Non-pigmented ciliary epithelial cell (primary cell): ENCODE results near the gene FAM124B.

Source experiments
- DNase-seq: peaks from one replicate; pipeline ENCODE4 v3.0.0-alpha.2; 2010; ENCODE audit warnings: low read depth

FAM124B gene, protein sequence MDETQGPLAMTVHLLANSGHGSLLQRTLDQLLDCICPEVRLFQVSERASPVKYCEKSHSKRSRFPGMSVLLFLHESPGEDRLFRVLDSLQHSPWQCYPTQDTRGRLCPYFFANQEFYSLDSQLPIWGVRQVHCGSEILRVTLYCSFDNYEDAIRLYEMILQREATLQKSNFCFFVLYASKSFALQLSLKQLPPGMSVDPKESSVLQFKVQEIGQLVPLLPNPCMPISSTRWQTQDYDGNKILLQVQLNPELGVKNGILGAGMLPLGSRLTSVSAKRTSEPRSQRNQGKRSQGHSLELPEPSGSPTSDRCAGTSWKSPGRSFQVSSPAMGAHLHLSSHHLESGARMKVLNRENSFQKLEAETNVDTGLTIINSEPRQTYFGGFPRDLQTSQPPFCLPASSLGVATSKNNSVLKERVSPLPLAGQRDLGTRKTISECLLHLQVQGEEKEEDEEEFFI

DNA sequence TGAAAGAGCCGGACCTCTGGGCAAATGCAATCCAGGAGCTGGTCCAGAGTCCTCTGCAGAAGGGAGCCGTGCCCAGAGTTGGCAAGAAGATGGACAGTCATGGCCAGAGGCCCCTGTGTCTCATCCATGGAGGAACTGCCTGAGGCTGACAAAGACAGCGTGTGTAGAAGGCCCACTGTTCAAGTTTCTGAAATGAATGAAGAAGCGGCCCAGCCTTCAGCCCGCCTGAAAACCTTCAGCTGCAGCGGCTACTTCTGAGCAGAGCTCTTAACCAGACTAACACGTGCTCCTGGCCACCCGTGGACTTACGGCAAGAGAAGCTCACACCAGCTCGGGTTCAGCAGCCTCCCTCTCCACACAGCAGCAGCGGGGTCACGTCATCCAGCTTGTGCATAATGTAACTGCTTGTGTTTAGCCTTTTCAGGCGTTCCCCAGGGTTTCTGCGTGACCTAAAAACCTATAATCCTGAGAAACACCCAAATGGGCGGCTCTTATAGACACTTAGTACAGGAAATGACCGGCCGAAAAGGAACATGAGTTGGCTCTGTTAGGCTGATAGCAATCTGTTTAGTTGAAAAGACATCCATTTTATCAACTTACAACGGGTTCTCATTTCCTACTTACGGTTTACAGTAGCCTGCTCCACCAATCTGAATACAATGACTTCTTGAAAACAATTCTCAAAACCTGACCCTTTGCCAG, at the start of gene FAM124B:
FAM124B (minus strand) TSS at position 467 of the 702 bp plus-strand sequence; CDS start at position 128, 339 bp downstream.
- peak; percentile 34 for DNase-seq

- no peak for DNase-seq
Observed at GRCh38 chr2:224449212-224450147, 47.6 kb upstream of the FAM124B start.

DNA sequence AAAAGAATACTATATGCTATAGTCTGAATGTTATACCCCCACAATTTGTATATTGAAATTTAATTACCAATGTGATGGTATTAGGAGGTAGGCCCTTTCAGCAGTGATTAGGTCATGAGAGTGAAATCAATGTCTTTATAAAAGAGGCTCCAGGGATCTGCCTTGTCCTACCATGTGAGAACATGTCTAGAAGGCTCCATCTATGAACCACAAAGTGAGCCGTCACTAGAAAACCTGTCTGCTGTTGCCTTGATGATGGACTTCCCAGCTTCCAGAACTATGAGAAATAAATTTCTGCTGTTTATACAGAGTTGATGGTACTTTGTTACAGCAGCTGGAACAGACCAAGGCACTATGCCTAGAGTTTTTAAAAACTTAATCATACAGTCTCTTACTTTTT, 46.3 kb upstream of the FAM124B start:
- DNase-seq, result no peak

- no peak for DNase-seq
Observed at GRCh38 chr2:224444783-224445182, 42.9 kb upstream of the FAM124B start.

DNA sequence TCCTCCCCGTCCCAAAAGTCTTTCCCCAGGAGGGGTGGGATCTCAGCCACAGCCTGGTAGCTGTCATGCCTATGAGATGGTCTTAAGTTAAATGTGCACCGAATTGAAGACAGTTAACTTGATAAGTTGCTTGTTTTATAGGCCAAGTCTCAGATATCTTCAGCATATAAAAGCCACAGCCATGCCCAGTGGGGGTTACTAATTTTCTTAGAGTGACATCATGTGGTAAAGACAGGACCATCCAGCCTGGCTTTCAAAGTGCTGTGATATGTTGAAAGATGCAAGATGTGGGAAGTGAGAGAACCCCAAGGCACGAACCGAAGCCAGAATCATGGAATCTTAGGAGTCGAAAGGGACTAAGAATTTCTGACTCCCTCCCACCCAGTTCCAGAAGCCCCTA, 42.1 kb upstream of the FAM124B start:
- DNase-seq, result no peak

DNA sequence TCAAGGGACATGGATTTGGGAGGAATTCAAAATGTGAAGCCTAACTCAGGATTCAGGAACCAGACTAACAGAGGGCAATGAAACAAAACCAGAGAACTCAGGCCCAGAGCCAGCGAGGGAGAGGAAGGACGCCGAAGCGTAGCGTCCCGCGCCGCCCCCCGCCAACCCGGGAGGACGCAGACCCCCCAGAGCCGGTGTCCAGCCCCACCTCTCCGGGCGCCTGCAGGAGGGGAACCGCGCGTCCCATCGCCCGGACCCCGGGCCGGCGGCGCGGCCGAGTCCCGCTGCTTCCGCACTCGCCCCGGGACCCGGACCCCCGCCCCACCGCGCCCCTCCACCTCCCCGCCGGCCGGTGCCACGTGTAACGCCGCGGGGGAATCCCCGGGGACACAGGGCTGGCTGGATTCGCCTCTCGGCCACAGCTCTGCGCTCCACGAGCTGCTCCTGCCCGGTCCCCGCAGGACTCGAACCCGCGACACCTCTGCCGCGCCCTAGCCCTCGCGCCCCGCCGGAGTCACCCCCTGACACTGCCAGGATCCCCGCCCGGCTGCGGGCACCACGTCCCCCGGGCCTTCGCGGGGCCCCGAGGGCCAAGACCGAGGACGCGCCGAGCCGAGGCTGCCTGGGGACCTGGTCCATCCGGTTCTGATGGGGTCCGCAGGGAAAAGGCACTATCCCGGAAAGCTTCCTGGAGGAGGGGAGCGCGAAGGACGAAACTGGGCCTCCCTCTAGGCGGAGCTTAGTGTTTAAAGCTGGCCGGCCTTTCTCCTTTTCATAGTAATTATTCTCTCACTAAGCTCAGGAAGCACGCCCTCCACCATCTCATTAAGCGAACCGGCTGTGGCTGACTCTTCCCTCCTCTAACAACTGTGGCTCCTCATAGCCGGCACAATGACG, 40.4 kb upstream of the FAM124B start:
- DNase-seq, result no peak

- no peak for DNase-seq
Observed at GRCh38 chr2:224440988-224441387, 39.1 kb upstream of the FAM124B start.

DNA sequence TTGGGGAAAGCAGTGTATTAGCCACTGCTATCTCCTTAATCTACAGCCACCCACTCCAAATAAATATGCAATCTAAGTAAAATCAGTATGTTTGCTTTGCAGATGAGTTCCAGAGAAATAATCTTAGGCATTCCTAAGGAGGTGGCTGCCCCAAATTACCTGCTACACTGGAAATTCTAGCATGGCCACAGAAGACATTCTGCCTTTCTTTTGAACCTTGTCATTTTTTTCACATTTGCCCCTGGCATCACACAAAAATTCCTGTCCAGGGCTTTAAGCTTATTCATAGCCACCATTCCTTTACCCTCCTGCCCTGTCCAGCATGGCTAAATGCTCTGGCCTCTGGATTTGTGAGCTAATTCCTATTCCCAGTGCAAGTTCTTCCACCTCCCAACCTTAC, 36.8 kb upstream of the FAM124B start:
- DNase-seq, result no peak

GRCh38 chr2:224436634-224437033, 34.7 kb upstream of the FAM124B start:
- no peak for DNase-seq

DNA sequence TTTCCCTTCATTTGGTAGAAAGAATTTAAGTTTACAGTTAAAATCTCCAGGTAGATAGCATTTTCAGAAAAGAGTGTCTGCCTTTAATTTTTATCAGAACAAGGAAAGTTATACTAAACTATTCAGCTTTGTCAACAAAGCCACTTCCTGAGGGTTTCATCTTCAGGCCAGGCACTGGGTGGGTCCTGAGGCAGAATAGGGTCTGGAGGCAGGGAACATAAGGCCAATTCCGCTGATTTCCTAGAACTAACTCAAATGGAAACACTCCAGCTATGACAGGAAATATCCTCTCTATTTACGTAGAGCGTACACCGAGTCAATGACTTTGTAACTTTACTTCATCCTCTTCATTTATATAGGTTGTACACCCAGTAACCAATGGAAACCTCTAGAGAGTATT, 32.7 kb upstream of the FAM124B start:
- DNase-seq, result no peak

DNA sequence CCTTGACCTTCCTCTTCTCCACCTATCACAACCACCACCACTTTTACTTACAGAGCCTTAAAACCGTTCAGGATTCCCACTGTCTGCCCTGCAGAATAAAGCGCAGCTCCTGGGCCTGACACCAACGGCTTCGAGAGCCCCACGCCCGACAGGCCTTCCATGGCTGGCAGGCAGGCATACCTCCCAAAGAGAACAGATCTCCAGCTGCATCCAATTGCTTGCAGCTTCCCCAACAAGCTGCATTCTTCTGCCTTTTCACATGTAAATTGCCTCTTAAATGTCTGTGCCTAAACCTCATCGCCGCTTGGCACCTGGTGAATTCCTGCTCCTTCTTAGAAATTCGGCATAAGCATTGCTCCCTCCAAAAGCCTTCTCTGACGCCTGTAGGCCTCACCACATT, 31.5 kb upstream of the FAM124B start:
- DNase-seq, result no peak

DNA sequence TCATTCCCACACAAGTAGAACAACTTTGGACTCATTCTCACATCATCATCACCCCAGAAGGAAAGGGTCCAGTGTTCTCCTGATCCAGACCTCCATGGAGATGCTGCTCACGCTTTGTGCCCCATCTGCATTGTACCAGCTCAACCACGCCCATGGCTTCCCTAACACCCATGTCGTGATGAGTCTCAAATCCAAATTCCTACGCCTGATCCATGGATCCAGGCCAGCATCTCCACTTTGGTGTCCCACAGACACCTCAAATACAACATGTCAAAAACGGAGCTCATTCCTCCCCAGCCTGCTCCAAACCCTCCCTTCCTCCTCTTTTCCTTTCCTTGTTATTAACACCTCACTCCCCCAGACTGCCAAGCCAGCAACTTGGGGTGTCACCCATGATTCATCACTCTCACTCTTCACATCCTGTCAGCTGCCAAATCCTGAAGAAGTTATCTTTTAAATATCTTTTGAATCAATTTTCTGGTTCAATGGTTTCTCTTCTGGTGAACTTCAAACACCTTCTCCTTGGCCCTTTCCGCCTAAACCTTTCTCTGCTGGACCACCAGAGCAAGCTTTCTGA, 30.2 kb upstream of the FAM124B start:
- no peak for DNase-seq

- no peak for DNase-seq
Observed at GRCh38 chr2:224429441-224429810, 27.5 kb upstream of the FAM124B start.

DNA sequence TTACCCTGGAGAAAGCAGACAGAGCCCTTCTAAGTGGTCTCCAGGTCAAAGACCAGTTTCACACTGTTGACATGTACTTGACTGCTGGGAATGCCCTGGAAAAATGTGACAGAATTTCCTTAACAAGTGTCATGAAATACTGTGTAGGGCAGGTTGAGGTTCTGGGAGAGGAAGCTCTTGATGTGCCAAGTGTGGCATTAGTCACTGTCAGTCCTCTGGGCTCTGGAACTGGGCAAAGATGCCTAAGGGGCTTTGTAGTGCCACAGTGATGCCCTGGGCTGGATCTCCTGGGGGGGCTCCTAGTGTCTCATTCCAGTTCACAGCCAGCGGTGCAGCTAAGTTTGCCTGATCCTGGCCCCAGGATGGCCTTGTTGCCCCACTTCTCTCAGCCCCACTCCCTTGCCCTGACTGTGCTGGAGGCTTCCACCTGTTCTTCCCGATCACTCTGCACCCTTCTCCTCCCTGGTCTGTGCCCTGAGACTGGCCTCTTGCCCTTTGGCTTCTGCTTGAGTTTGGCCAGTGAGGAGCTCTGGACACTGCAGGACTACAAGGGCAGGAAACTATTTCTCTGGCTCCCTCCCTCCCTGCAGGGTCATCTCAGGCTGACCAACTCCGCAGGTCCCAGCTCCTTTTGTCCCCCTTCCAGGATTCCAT, 27.0 kb upstream of the FAM124B start:
- DNase-seq, result no peak

GRCh38 chr2:224427471-224427870, 25.6 kb upstream of the FAM124B start:
- no peak for DNase-seq

DNA sequence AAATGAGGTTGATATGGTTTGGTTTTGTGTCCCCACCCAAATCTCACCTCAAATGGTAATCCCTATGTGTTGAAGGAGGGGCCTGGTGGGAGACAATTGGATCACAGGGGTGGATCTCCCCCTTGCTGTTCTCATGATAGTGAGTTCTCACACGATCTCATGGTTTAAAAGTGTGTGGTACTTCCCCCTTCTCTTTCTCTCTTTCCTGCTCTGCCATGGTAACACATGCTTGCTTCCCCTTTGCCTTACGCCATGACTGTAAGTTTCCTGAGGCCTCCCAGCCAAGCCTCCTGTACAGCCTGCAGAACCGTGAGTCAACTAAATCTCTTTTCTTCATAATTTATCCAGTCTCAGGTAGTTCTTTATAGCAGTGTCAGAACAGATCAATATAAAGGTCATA, 24.7 kb upstream of the FAM124B start:
- no peak for DNase-seq

GRCh38 chr2:224421065-224421464, 19.2 kb upstream of the FAM124B start:
- no peak for DNase-seq

DNA sequence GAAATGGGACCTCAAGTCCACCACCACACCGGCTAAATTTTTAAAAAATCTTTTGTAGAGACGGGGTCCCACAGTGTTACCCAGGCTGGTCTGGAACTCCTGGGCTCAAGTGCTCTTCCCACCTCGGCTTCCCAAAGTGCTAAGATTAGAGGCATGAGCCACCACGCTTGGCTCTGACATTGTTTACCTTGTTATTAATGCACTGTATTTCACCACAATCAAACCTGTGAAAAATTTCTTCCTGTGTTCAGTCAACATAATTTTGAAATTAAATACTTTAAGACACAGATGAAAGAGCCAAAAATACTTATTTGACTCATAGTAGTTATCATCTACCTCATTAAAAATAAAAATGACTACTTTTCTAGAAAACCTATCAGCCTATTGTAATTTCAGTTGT, 16.0 kb upstream of the FAM124B start:
- DNase-seq, result no peak

GRCh38 chr2:224417361-224417729, 15.4 kb upstream of the FAM124B start:
- DNase-seq, result no peak

- DNase-seq, result no peak
Observed at GRCh38 chr2:224416656-224417360, 14.9 kb upstream of the FAM124B start.
